Mesodermal cell (in vitro differentiated cells): ENCODE results near the gene VAC14.
A peak's percentile ranks its signal among the peaks of the same experiment; 100 is the strongest.

Experiments used
- H3K27ac ChIP-seq: 2 replicates; pipeline ENCODE4 v1.7.0; 2013; ENCODE audit warnings: mild to moderate bottlenecking, low read depth, low read length, moderate library complexity; ENCODE audit not compliant: severe bottlenecking
- H3K36me3 ChIP-seq: 2 replicates; pipeline ENCODE4 v1.7.1; 2013; ENCODE audit warnings: mild to moderate bottlenecking, low read length, moderate library complexity; ENCODE audit not compliant: control insufficient read depth, insufficient read depth
- H3K4me1 ChIP-seq: one replicate; pipeline ENCODE4 v1.7.1; 2013; ENCODE audit warnings: mild to moderate bottlenecking, low read length; ENCODE audit not compliant: insufficient read depth, control insufficient read depth, poor library complexity, severe bottlenecking
- H3K4me3 ChIP-seq: 2 replicates; pipeline ENCODE4 v1.7.0; 2013; ENCODE audit warnings: low read length, control low read depth, mild to moderate bottlenecking; ENCODE audit not compliant: insufficient read depth, poor library complexity, severe bottlenecking; ENCODE audit errors: extremely low read depth
- H3K9me3 ChIP-seq: 2 replicates; pipeline ENCODE4 v1.7.1; 2013; ENCODE audit warnings: mild to moderate bottlenecking, low read length, moderate library complexity; ENCODE audit not compliant: control insufficient read depth
- WGBS, 2 experiments: methylation state at CpG; one replicate each; pipeline ENCODE4 v1.1.5; 2013; ENCODE audit warnings: missing lambda C conversion rate in 2 of 2; ENCODE audit not compliant: insufficient coverage in 2 of 2; 5-methylcytosine and 5-hydroxymethylcytosine counted together

VAC14 gene

DNA sequence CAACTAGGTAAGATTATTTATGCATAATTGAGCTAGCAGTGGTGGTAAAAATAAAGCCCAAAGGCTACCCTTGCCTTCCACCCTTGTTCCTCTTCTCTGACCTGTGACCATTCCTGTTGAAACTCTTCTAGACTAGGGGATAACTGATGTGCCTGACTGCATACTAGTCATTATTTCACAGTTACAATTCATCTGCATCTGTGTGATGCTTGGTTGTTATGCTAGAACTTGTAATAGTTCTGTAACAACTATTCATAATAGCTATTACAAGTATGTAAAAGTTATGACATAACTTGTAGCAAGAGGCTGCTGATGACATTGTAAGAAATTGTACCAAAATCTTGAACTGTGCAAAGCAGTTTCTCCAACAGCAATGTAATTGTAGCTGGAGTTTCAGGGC, 2.4 kb upstream of the VAC14 start:
- Histone ChIP-seq H3K4me3 (no peak overlapping the region), H3K27ac (no peak overlapping the region), H3K36me3 (peaks cover 8% of the 10 kb centered on the region), H3K9me3 (peaks cover 5% of the 10 kb centered on the region), H3K4me1 (peaks cover 6% of the 10 kb centered on the region)

DNA sequence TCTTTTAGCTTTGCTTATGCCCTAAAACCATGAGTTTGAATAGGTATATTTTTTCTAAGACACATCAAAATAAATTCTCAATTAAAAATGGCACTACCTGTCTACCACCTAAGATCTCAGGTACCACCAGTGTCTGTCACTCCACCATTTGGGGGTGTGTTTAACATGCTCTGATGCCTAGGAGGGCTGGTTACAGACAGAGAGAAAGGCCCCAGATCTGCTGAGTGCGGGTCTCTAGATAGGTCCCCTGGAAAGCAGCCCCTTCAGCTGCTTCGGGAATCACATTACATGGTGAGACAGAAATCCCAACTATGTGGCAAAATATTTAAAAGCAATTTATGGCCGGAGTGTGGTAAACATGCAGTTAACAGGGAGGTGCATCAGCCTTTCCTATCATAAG, 653 bp upstream of the VAC14 start:
- peak overlapping the region; percentile 85 for H3K4me3 ChIP-seq
- peaks cover 20% of the 10 kb centered on the region for H3K36me3 ChIP-seq
- 74 to 90% methylated on average over 2 to 3 of the region's 3 CpGs for WGBS, 2 experiments
- H3K27ac ChIP-seq, result no peak overlapping the region
- peaks cover 5% of the 10 kb centered on the region for H3K9me3 ChIP-seq
- H3K4me1 ChIP-seq, result peaks cover 6% of the 10 kb centered on the region

DNA sequence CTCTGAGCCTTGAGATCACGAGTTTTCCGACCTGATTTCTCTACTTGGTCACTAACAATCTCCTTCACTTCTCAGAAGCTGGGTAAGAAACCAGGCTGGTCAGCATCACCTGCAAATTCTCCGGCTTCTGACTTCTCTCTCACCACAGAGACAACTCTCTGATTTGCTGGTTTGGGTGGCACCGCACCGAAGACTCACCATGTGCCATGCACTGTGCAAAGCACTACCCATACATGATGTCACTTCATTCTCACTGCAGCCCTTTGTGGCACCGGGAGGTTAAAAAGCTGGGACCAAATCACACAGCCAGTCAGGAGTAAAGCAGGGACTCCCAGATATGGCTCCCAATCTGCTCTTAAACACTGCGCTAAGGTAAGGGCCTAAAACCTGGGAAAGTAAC, 647 bp downstream of the VAC14 start:
- Histone ChIP-seq H3K4me3 (peak overlapping the region; percentile 85), H3K4me1 (peaks cover 6% of the 10 kb centered on the region), H3K9me3 (peaks cover 5% of the 10 kb centered on the region), H3K36me3 (peaks cover 20% of the 10 kb centered on the region), H3K27ac (no peak overlapping the region)
- WGBS, 2 experiments, result 19 to 31% methylated on average over 5 to 7 of the region's 7 CpGs

DNA sequence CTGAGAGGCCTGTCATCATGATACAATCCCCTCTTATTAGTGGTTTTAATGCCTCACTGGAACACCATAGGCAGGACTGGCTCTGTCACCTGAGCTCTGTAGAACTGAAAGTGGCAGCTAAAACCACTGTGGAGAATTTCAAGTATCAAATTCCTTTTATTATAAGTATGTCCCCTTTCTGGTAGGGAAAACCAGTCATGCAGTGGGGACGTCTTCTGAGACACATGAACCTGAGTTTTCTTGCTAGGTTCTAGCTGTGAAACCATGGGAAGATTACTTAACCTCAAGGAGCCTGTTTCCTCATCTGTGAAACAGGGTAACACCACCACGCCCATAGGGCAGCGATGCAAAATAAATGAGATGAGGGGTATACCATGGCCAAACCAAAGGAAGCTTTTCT, 4.7 kb downstream of the VAC14 start:
- no peak overlapping the region for H3K4me3 ChIP-seq
- peaks cover 20% of the 10 kb centered on the region for H3K36me3 ChIP-seq
- no peak overlapping the region for H3K27ac ChIP-seq
- 100% methylated on average over 1 of the region's 3 CpGs for WGBS, 2 experiments
- peaks cover 6% of the 10 kb centered on the region for H3K4me1 ChIP-seq
- no peaks in the 10 kb centered on the region for H3K9me3 ChIP-seq

DNA sequence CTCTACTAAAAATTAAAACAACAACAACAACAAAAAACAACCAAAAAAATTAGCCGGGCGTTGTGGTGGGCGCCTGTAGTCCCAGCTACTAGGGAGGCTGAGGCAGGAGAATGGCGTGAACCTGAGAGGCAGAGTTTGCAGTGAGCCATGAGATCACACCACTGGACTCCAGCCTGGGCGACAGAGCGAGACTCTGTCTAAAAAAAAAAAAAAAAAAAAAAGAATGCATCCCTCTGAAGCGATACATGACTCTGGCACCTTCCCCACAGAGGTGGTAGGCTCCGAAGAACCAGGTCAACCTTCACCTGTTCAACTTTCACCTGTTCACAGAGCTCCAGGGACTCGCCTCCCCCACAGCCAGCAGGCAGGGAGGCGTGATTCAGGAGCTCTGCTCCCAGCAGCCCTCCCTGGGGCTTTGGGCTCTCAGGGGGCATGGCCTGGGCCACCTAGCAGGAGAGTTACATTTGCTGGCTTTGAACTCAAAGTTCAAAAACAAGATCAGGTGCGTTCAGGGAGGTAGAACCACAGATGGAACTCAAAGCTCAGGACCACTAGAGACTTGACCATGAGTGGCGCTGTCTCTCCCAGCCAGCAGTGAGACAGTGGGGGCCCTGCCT, 5.6 kb downstream of the VAC14 start:
- H3K27ac ChIP-seq, result no peak overlapping the region
- WGBS, 2 experiments, result 88 to 92% methylated on average over 9 to 11 of the region's 12 CpGs
- peaks cover 6% of the 10 kb centered on the region for H3K4me1 ChIP-seq
- no peak overlapping the region for H3K4me3 ChIP-seq
- H3K36me3 ChIP-seq, result peaks cover 20% of the 10 kb centered on the region
- no peaks in the 10 kb centered on the region for H3K9me3 ChIP-seq

DNA sequence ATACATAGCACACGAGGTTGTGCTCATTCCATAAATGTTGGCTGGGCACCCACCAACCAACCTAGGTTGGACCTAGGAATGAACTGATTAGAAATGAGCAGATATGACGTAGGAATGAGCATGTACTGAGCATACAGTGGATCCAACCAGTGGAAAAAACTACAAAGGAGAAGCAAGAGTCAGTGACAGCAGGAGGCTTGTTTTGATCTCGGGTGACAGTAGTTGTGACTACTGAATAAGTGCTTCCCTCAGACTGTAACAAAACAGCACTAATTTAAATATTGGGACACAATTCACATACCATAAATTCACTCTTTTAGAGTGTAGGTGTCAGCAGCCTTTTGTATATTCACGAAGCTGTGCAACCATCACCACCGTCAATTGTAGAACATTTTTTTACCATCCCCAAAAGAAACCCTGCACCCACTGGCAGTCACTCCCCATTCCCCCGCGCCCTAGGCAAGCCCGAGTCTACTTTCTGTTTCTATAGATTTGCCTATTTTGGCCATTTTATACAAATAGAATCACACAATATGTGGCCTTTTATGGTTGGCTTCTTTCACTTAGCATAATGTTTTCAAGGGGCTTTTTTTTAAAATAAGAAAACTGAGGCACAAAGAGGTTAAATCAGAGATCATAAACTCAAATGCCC, 7.0 kb downstream of the VAC14 start:
- Histone ChIP-seq H3K27ac (no peak overlapping the region), H3K4me1 (no peaks in the 10 kb centered on the region), H3K4me3 (no peak overlapping the region), H3K36me3 (peaks cover 22% of the 10 kb centered on the region), H3K9me3 (no peaks in the 10 kb centered on the region)
- 91 to 92% methylated on average over 2 to 4 of the region's 8 CpGs for WGBS, 2 experiments

DNA sequence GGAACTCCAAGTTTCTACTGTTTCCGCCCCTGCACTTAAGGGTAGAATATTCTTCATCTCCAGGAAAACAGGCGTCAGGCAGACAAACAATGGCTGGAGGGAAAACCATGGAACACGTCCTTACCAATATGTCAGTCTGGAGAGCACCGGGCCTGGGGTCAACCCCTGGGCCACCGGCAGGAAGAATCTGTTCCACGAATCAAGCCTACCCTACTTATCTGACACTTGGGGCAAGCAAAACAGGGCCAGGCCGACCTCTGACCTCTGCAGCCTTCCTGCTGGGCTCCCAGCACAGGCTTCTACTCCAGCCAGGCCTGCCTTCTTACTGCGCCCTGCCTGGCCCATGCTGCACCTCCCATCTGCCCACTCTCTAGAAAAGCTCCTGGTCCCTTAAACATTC, 10.1 kb downstream of the VAC14 start:
- 77 to 98% methylated on average over 4 to 8 of the region's 8 CpGs for WGBS, 2 experiments
- H3K27ac ChIP-seq, result no peak overlapping the region

DNA sequence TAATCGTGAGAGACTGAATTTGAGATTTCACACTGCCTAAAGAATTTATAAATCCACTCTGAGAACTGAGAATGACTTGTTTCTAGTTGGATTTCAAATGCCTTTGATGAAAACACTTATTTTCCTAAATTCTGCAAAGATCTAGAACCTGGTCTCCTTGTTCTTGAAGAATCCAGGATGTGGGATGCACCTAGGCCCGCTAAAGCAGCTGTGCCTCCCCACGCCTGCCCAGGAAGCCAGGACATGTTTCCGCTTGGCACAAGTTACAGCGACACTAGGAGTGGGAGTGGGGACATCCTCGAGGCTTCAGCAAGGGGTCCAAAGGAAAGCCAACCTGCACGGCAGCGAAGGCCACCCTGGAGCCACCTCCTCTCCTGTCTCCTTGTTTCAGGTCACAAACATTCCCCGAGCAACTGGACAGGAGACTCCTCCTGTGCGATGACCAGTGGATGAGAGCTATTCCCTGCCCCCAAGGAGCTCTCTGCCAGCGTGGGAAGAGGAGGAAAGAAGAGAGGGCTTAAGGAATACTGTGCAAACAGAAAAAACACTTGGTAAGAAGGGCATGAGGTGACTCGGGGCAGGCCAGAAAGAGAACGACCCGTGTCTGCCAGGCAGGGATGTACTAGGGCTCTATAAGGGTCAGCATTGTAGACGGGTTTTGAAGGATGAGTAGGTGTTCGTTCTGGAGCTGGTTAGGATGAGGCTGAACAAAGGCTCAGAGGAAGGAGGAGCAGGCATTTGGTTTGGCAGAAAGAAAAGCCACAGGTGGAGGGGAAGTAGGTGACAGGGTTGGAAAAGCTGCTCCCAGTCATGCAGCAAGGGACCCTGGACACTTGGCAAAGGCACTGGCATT, 11.1 kb downstream of the VAC14 start:
- H3K27ac ChIP-seq, result no peak overlapping the region
- WGBS, 2 experiments, result 88 to 91% methylated on average over 16 of the region's 16 CpGs

More for the DNA sequence above, 10.1 kb downstream of the VAC14 start:
- no peaks in the 10 kb centered on the region for H3K9me3 ChIP-seq
- no peaks in the 10 kb centered on the region for H3K4me1 ChIP-seq
- peaks cover 23% of the 10 kb centered on the region for H3K36me3 ChIP-seq
- H3K4me3 ChIP-seq, result no peak overlapping the region

DNA sequence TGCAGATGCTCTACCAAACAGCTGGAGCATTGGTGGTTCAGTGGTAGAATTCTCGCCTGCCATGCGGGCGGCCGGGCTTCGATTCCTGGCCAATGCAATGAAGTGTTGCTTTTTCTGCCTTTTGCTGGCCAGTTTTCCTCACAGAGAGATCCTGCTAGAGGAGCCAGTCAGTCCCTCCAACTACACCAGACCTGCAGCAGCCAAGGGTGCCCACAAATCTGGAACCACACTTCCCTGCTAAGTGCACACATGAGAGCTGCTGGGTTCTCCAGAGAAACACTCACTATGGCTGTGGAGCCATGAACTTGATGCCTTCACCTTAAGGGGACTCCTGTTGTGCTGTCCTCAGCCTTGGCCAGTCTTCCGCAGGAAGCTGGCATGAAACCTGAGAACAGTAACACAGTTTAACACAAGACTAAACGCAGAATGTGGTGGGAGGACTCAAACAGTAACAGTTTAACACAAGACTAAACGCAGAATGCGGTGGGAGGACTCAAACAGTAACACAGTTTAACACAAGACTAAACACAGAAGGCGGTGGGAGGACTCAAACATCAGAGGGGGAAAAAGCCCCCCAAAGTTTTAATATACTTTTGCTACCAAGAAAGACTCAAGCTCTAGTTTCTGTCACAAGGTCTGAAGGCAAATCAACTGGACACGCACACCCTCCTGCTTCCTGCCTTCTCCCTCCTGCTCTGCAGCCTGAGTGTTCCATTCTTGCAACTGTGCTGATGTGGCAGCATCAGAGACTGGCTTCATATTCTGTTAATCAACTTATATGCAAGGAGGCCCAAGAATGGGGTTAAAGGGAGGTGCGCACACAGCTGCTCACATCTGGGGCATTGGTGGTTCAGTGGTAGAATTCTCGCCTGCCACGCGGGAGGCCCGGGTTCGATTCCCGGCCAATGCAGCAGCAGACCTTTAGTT, 12.0 kb downstream of the VAC14 start:
- 95 to 98% methylated on average over 14 to 16 of the region's 18 CpGs for WGBS, 2 experiments
- peaks cover 41% of the 10 kb centered on the region for H3K36me3 ChIP-seq
- H3K27ac ChIP-seq, result no peak overlapping the region
- no peaks in the 10 kb centered on the region for H3K4me1 ChIP-seq
- H3K4me3 ChIP-seq, result no peak overlapping the region
- no peaks in the 10 kb centered on the region for H3K9me3 ChIP-seq

More for the DNA sequence above, 11.1 kb downstream of the VAC14 start:
- H3K9me3 ChIP-seq, result no peaks in the 10 kb centered on the region
- H3K4me1 ChIP-seq, result no peaks in the 10 kb centered on the region
- no peak overlapping the region for H3K4me3 ChIP-seq
- H3K36me3 ChIP-seq, result peaks cover 32% of the 10 kb centered on the region

DNA sequence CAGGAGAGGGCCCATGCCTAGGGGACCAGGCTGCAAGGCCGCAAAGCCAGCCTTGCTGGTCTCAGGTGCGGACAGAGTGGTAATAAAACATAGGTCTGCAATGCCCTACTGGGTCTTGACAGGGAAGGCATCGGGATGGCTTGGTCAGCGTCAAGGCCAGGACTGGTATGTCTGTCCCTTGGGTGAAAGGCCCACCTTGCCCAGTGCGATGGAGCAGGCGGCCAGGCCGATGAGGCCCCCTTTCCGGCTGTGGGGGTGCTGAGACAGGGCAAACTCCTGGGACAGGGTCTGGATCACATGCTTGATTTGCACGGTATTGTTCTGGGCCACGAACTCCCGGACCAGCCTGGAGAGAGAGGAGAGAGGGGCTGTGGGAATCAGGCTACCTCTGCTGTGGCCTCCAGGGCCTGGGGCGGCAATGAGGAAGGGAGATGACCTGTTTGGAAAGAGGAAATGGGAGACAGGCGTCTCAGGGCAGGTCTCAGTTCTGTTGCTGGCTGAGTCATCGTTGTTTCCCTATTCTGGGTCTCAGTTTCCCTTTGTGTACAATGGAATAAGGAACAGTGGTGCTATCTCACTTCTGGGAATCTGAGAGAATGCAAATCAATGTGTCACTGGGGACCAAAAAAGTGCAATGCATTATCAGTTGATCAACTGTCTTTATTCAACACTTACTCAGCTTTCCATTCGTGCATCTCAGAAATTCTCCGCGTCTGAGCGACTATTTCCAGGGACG, 14.8 kb downstream of the VAC14 start:
- Histone ChIP-seq H3K4me3 (no peak overlapping the region), H3K36me3 (peaks cover 69% of the 10 kb centered on the region), H3K27ac (no peak overlapping the region), H3K4me1 (no peaks in the 10 kb centered on the region), H3K9me3 (peaks cover 5% of the 10 kb centered on the region)
- 93 to 98% methylated on average over 18 to 19 of the region's 19 CpGs for WGBS, 2 experiments
